ENCODE measurements around the gene PDZRN4.

- no peak for TF ChIP-seq POLR2A (IDR thresholded peaks at IDR 0.05)
- TF ChIP-seq, protein P1, sequence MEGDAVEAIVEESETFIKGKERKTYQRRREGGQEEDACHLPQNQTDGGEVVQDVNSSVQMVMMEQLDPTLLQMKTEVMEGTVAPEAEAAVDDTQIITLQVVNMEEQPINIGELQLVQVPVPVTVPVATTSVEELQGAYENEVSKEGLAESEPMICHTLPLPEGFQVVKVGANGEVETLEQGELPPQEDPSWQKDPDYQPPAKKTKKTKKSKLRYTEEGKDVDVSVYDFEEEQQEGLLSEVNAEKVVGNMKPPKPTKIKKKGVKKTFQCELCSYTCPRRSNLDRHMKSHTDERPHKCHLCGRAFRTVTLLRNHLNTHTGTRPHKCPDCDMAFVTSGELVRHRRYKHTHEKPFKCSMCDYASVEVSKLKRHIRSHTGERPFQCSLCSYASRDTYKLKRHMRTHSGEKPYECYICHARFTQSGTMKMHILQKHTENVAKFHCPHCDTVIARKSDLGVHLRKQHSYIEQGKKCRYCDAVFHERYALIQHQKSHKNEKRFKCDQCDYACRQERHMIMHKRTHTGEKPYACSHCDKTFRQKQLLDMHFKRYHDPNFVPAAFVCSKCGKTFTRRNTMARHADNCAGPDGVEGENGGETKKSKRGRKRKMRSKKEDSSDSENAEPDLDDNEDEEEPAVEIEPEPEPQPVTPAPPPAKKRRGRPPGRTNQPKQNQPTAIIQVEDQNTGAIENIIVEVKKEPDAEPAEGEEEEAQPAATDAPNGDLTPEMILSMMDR (IDR thresholded peaks at IDR 0.05): no peak
Measured at GRCh38 chr12:41509271-41510055, 321.3 kb downstream of the PDZRN4 start.

Data from stomach (tissue), 4 donors.